Small intestine (tissue), 7 donors: ENCODE results near the gene PPP2R2D. TPM values are rescaled to one million over a fixed set of nuclear protein-coding genes. Genes with fewer than 3 reads are reported as not detected.

ENCODE experiments used
- DNase-seq, 2 donors: peaks; one replicate each; pipeline versions ENCODE4 v3.0.0 to v3.0.0-alpha.2; 2013
- FAIRE-seq: peaks from 2 replicates; lab custom pipeline; 2012; peaks lifted over from hg19 to GRCh38; lab: Jason Lieb, UNC
- H3K27ac ChIP-seq, 3 donors: one replicate each; pipeline ENCODE4 v1.5.1; 2013; ENCODE audit warnings: low read length in 2 of 3, mild to moderate bottlenecking in 2 of 3, control low read depth in 1 of 3, inconsistent platforms in 1 of 3, low read depth in 1 of 3, moderate library complexity in 1 of 3
- H3K27me3 ChIP-seq, 3 donors: one replicate each; pipeline ENCODE4 v1.6.1; 2013; ENCODE audit warnings: low read length in 3 of 3, inconsistent platforms in 1 of 3; ENCODE audit not compliant: control insufficient read depth in 3 of 3, insufficient read depth in 3 of 3
- H3K36me3 ChIP-seq, 3 donors: one replicate each; pipeline ENCODE4 v1.6.1; 2013; ENCODE audit warnings: low read length in 3 of 3, inconsistent platforms in 1 of 3, low read depth in 1 of 3, mild to moderate bottlenecking in 1 of 3, moderate library complexity in 1 of 3; ENCODE audit not compliant: control insufficient read depth in 3 of 3, insufficient read depth in 2 of 3
- H3K4me1 ChIP-seq, 3 donors: one replicate each; pipeline ENCODE4 v1.6.1; 2013; ENCODE audit warnings: low read length in 2 of 3, inconsistent platforms in 1 of 3, low read depth in 1 of 3, mild to moderate bottlenecking in 1 of 3, moderate library complexity in 1 of 3; ENCODE audit not compliant: control insufficient read depth in 3 of 3, insufficient read depth in 2 of 3
- H3K4me3 ChIP-seq, 3 donors: one replicate each; pipeline ENCODE4 v1.5.1; 2013; ENCODE audit warnings: low read length in 3 of 3, control low read depth in 1 of 3, inconsistent platforms in 1 of 3, low read depth in 1 of 3, mild to moderate bottlenecking in 1 of 3, moderate library complexity in 1 of 3
- H3K9me3 ChIP-seq, 2 donors: one replicate each; pipeline ENCODE4 v1.6.1; 2013; ENCODE audit warnings: low read depth in 1 of 2, low read length in 1 of 2; ENCODE audit not compliant: control insufficient read depth in 2 of 2, insufficient read depth in 1 of 2
- WGBS, 3 donors: extraction: QIAGEN DNeasy Blood & Tissue Kit; methylation state at CpG; one replicate each; pipeline ENCODE4 v1.1.7; 2013; 5-methylcytosine and 5-hydroxymethylcytosine counted together
- polyA plus RNA-seq, 4 donors: library from polyadenylated mRNA; stranded (reverse) in 3 of 4; unstranded in 1 of 4; fragments of 200-250 nt in 3 of 4; fragments of 120-200 nt in 1 of 4; gene quantifications; one replicate each; pipeline versions ENCODE4 v1.2.1 to v1.2.3, GENCODE V29; 2013
- donor health status: healthy with polysubstance abuse.
- donor health status: control.
- donor health status: control.
- donor health status: Bipolar disorder and iron deficiency.
- donor health status: healthy.

PPP2R2D gene
- polyA plus RNA-seq, 4 donors = 15.5 to 35.3 (median 23.2) TPM

- Histone ChIP-seq H3K27ac (no peak overlapping the region), H3K4me1 (peaks cover 0 to 7% (median 7%) of the 10 kb centered on the region in 3 donors), H3K4me3 (no peak overlapping the region), H3K27me3 (peaks cover 0 to 15% (median 0%) of the 10 kb centered on the region in 3 donors), H3K36me3 (no peaks in the 10 kb centered on the region), H3K9me3 (no peaks in the 10 kb centered on the region)
- DNase-seq = no peak
- WGBS, 3 donors = 52 to 60% (median 59%) methylated on average over 14 of the region's 14 CpGs
- FAIRE-seq = no peak
These were observed 3.4 kb upstream of the PPP2R2D start for GRCh38 chr10:131897297-131897899.

- peaks cover 0 to 15% (median 0%) of the 10 kb centered on the region in 3 donors for H3K27me3 ChIP-seq
- 78 to 83% (median 79%) methylated on average over 8 of the region's 8 CpGs for WGBS, 3 donors
- no peak for FAIRE-seq
- H3K9me3 ChIP-seq = no peaks in the 10 kb centered on the region
- DNase-seq = no peak
- H3K27ac ChIP-seq = no peak overlapping the region
- H3K4me3 ChIP-seq = no peak overlapping the region
- H3K4me1 ChIP-seq = peaks cover 3 to 13% (median 7%) of the 10 kb centered on the region in 3 donors
- H3K36me3 ChIP-seq = peaks cover 0 to 3% (median 0%) of the 10 kb centered on the region in 3 donors
These were observed 2.7 kb upstream of the PPP2R2D start for GRCh38 chr10:131898061-131898460.

GRCh38 chr10:131898713-131899112 lies 2.1 kb upstream of the PPP2R2D start:
- no peaks in the 10 kb centered on the region for H3K9me3 ChIP-seq

GRCh38 chr10:131899116-131899690 lies 1.6 kb upstream of the PPP2R2D start:
- Histone ChIP-seq H3K27me3 (peaks cover 0 to 15% (median 0%) of the 10 kb centered on the region in 3 donors), H3K4me1 (peaks cover 3 to 13% (median 7%) of the 10 kb centered on the region in 3 donors), H3K36me3 (peaks cover 0 to 7% (median 0%) of the 10 kb centered on the region in 3 donors), H3K9me3 (no peaks in the 10 kb centered on the region), H3K27ac (no peak overlapping the region), H3K4me3 (no peak overlapping the region)
- WGBS, 3 donors = 59 to 67% (median 67%) methylated on average over 8 of the region's 8 CpGs
- FAIRE-seq (no peak), DNase-seq (no peak)

More at GRCh38 chr10:131898713-131899112, 2.1 kb upstream of the PPP2R2D start:
- no peak for FAIRE-seq
- Histone ChIP-seq H3K4me1 (peaks cover 3 to 13% (median 7%) of the 10 kb centered on the region in 3 donors), H3K36me3 (peaks cover 0 to 5% (median 0%) of the 10 kb centered on the region in 3 donors), H3K27ac (no peak overlapping the region), H3K27me3 (peaks cover 0 to 15% (median 0%) of the 10 kb centered on the region in 3 donors), H3K4me3 (no peak overlapping the region)
- no peak for DNase-seq
- 59 to 70% (median 67%) methylated on average over 5 of the region's 5 CpGs for WGBS, 3 donors

GRCh38 chr10:131899695-131900349 lies 986 bp upstream of the PPP2R2D start:
- peaks cover 0 to 7% (median 0%) of the 10 kb centered on the region in 3 donors for H3K36me3 ChIP-seq
- DNase-seq (no peak), FAIRE-seq (no peak)
- peak overlapping the region in 2 of 3 donors; percentile 75 to 89 for H3K27ac ChIP-seq
- 9 to 18% (median 11%) methylated on average over 24 of the region's 24 CpGs for WGBS, 3 donors
- peaks cover 3 to 18% (median 12%) of the 10 kb centered on the region in 3 donors for H3K4me1 ChIP-seq
- peaks cover 0 to 15% (median 0%) of the 10 kb centered on the region in 3 donors for H3K27me3 ChIP-seq
- H3K9me3 ChIP-seq = no peaks in the 10 kb centered on the region
- H3K4me3 ChIP-seq = peak overlapping the region; percentile 59 to 97 (median 87)

GRCh38 chr10:131901181-131901829 lies 497 bp downstream of the PPP2R2D start:
- peaks cover 0 to 11% (median 0%) of the 10 kb centered on the region in 3 donors for H3K36me3 ChIP-seq
- H3K4me3 ChIP-seq = peak overlapping the region; percentile 68 to 97 (median 87)
- no peak for FAIRE-seq
- peak; percentile 73 to 85 for DNase-seq
- peak overlapping the region; percentile 88 to 94 (median 94) for H3K27ac ChIP-seq
- H3K4me1 ChIP-seq = peaks cover 3 to 20% (median 19%) of the 10 kb centered on the region in 3 donors
- WGBS, 3 donors = 0 to 1% (median 1%) methylated on average over 61 to 83 of the region's 83 CpGs
- peaks cover 0 to 15% (median 0%) of the 10 kb centered on the region in 3 donors for H3K27me3 ChIP-seq
- H3K9me3 ChIP-seq = no peaks in the 10 kb centered on the region

GRCh38 chr10:131902211-131902610 lies 1.4 kb downstream of the PPP2R2D start:
- Histone ChIP-seq H3K4me3 (peak overlapping the region in 2 of 3 donors; percentile 68 to 87), H3K27ac (peak overlapping the region in 1 of 3 donors; percentile 88)
- DNase-seq = peak in 1 of 2 donors; percentile 23

GRCh38 chr10:131902691-131903090 lies 1.9 kb downstream of the PPP2R2D start:
- WGBS, 3 donors = 83 to 92% (median 88%) methylated on average over 9 of the region's 9 CpGs

More at GRCh38 chr10:131902211-131902610, 1.4 kb downstream of the PPP2R2D start:
- Histone ChIP-seq H3K4me1 (peaks cover 3 to 20% (median 19%) of the 10 kb centered on the region in 3 donors), H3K9me3 (no peaks in the 10 kb centered on the region), H3K36me3 (peaks cover 0 to 11% (median 0%) of the 10 kb centered on the region in 3 donors), H3K27me3 (peaks cover 0 to 15% (median 0%) of the 10 kb centered on the region in 3 donors)
- FAIRE-seq = no peak
- 24 to 40% (median 38%) methylated on average over 5 of the region's 5 CpGs for WGBS, 3 donors

More at GRCh38 chr10:131902691-131903090, 1.9 kb downstream of the PPP2R2D start:
- no peak overlapping the region for H3K4me3 ChIP-seq
- FAIRE-seq (no peak), DNase-seq (no peak)
- H3K9me3 ChIP-seq = no peaks in the 10 kb centered on the region
- peaks cover 3 to 20% (median 19%) of the 10 kb centered on the region in 3 donors for H3K4me1 ChIP-seq
- H3K36me3 ChIP-seq = peaks cover 0 to 11% (median 0%) of the 10 kb centered on the region in 3 donors
- H3K27me3 ChIP-seq = peaks cover 0 to 15% (median 0%) of the 10 kb centered on the region in 3 donors
- H3K27ac ChIP-seq = no peak overlapping the region
